GM12872 (cell line): Measurements from ENCODE around the gene S1PR2.

ENCODE experiments used
- TF ChIP-seq, protein P1 (sequence below): IDR thresholded peaks from 3 replicates; pipeline ENCODE4 v1.5.1; 2011; ENCODE audit warnings: low read depth, mild to moderate bottlenecking, low read length, moderate library complexity; ENCODE audit not compliant: insufficient read depth

Gene S1PR2

DNA sequence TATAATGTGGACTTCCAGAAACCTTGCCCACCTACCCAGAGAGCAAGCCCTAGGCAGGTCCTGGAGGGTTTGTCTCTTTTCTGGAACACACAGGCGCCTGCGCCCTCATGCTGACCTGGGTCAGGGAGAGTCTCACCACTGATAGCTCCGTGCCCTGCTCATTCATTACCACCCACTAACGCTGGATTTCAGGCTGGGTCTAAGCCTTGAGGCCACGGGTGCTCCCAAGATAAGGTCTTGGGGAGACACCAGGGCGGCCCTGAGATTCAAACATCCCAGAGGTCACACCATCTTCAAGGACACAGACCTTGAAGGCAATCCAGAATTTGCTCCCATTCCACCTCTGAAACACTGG is 5.1 kb downstream of the S1PR2 start:
- TF ChIP-seq, protein P1, sequence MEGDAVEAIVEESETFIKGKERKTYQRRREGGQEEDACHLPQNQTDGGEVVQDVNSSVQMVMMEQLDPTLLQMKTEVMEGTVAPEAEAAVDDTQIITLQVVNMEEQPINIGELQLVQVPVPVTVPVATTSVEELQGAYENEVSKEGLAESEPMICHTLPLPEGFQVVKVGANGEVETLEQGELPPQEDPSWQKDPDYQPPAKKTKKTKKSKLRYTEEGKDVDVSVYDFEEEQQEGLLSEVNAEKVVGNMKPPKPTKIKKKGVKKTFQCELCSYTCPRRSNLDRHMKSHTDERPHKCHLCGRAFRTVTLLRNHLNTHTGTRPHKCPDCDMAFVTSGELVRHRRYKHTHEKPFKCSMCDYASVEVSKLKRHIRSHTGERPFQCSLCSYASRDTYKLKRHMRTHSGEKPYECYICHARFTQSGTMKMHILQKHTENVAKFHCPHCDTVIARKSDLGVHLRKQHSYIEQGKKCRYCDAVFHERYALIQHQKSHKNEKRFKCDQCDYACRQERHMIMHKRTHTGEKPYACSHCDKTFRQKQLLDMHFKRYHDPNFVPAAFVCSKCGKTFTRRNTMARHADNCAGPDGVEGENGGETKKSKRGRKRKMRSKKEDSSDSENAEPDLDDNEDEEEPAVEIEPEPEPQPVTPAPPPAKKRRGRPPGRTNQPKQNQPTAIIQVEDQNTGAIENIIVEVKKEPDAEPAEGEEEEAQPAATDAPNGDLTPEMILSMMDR = no peak

DNA sequence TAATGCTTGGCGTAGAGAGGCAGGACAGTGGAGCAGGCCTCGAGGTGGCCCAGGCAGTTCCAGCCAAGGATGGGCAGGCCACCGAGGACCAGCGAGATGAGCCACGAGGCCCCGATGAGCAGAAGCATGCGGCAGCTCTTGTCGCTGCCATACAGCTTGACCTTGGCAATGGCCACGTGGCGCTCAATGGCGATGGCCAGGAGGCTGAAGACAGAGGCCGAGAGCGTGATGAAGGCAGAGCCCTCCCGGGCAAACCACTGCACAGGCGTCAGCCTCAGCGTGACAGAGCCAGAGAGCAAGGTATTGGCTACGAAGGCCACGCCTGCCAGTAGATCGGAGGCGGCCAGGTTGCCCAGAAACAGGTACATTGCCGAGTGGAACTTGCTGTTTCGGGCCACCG is 6.8 kb downstream of the S1PR2 start:
- TF ChIP-seq, protein P1 = no peak

DNA sequence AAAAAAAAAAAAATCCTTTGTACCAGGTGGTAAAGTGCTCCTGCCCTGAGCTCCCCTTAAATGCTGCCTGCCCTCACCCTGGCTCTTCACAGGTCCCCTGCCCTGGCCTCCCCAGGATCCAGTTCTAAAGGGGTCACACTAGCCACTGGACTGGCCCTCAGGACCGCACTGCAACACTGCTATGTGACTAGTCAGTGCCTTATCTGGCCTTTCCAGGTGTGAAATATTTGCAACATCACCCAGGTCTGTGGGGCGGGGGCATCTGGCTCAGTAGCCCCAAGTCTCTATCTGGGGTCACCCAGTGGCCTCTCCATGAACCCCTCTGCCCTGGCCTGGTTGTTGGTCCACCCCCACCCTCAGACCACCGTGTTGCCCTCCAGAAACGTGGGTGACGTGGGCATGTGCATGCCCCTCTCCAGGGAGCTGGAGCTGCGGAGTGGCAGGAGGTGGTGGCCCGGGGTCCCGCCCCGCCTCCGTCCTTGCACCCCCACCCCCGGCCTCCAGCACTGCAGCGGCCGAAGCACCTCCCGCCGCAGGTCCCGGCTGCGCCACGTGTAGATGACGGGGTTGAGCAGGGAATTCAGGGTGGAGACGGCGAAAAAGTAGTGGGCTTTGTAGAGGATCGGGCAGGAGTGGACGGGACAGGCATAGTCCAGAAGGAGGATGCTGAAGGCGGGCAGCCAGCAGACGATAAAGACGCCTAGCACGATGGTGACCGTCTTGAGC is 7.5 kb downstream of the S1PR2 start:
- TF ChIP-seq, protein P1 = no peak

DNA sequence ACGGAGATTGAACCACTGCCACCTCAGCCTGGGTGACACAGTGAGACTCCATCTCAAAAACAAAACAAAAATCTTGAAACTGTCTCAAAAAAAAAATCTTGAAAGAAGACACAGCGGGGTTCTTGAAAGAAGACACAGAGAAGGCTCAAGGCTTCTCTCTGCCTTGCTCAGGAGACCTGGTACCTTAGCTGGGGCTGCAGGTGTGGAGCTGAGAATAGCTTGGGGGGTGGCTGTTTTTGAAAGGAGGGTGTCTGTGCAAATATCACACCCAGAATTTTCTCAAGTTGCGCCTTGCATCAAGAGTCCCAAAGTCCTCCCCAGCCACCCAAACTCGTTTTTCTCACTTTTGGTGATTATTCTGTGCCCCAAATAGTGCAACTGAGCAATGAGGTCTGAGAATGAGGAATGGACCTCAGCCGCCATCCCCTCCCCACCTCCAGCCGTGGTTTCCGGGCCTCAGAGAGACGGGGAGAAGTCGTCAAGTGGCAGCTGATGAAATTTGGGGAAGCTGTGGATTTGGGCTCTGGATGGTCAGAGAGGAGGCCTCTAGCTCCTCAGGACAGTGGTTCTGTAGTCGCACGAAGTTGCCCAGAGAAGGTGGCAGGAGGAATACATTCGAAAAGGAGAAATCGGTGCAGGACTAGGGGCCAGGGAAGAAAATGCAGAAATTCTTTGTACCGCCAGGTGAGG is 8.8 kb downstream of the S1PR2 start:
- TF ChIP-seq, protein P1 = no peak

DNA sequence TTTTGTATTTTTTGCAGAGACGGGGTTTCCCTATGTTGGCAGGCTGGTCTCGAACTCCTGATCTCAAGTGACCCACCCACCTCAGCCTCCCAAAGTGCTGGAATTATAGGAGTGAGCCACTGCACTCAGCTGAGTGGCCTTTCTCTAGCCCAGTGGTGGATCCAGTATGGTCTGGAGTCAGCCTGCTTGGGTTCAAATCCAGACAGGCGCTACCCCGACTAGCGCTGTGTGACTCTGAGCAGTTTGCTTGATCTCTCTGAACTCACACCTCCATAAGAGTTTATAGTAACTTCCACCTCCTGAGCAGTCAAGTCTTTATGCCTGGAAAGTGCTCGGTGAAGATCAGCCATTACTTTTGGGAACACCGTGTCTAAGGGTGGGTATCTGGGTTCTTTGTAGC is 10.4 kb downstream of the S1PR2 start:
- TF ChIP-seq, protein P1 = no peak

DNA sequence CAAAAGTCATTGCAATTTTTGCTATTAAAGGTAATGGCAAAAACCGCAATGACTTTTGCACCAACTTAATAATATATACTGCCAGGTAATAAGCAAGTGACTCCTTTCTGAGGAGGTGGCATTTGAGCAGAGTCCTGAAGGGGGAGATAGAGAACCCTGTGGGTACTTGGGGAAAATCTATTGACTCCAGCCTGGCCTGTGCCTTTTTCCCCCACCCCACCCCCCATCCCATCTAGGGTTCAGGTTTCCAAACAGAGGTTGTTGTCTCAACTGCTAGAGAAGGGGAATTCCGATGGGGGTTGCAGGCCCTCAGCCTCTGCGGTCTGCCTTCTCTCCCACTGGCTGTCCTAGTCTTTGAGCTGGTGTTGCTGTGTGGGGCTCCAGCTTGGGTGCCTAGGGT is 11.5 kb downstream of the S1PR2 start:
- TF ChIP-seq, protein P1 = peak; percentile 75

DNA sequence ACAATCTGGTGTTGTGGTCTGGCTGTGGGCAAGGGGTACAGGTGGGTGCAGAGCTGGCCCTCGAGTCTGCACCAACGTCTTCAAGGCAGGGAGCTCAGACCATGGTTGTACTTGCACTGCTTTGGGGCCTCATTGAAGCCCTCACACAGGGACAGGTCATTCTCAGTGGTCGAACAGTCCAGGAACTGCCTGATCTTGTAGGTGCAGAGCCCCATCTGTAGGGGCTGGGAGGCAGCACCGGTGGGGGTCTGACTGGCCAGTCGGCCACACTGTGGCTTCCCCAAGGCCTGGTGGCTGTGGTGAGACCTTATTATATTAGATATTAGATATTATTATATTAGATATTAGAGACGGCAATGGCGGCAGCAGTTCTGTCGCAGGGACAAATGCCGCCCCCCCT is 14.0 kb downstream of the S1PR2 start:
- TF ChIP-seq, protein P1 = no peak
